T-helper 2 cell treated with Interferon-gamma antibody and Interleukin-4, amounts not matched to agents 100 ng/mL and 5 ng/mL, for 36 hours (primary cell): ENCODE data around the gene SLX4. TPM values are rescaled to one million over a fixed set of nuclear protein-coding genes. Genes with fewer than 3 reads are reported as not detected.

Experiments used
- intact Hi-C: fragments of 100-400 bp; cut with micrococcal nuclease; formaldehyde crosslinking; loops from one replicate; pipeline ENCODE4 v1.15.1; 2023
- total RNA-seq: library from RNA; stranded (reverse); gene quantifications from 2 replicates; pipeline ENCODE4 v1.2.3, GENCODE V29; 2022

Gene SLX4
- total RNA-seq, 1 donor from 2014 or later, result 13.9 TPM

DNA sequence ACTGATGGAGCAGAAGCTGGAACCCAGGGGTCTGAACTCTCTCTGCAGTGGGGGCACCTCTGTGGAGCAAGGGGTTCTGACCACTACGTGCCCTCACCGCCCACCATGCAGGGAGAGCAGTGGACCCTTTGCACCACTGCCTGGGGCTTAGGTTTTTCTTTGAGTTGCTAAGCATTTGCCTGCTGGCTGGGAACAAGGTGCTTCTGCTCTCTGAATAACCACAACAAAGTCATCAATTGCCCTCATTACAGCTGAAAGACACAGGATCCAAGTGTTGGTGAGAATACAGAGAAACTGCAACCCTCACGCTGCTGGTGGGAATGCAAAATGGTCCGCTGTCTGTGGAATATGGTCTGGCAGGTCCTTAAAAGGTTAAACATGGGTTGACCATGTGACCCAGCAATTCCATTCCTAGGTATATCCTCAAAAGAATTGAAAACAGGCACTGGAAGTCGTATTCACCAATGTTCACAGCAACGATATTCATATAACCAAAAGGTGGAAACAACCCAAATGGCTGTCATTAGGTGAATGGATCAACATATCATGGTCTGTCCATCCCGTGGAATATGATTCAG, 57.0 kb downstream of the SLX4 start:
- intact Hi-C loops, result no loop called here

DNA sequence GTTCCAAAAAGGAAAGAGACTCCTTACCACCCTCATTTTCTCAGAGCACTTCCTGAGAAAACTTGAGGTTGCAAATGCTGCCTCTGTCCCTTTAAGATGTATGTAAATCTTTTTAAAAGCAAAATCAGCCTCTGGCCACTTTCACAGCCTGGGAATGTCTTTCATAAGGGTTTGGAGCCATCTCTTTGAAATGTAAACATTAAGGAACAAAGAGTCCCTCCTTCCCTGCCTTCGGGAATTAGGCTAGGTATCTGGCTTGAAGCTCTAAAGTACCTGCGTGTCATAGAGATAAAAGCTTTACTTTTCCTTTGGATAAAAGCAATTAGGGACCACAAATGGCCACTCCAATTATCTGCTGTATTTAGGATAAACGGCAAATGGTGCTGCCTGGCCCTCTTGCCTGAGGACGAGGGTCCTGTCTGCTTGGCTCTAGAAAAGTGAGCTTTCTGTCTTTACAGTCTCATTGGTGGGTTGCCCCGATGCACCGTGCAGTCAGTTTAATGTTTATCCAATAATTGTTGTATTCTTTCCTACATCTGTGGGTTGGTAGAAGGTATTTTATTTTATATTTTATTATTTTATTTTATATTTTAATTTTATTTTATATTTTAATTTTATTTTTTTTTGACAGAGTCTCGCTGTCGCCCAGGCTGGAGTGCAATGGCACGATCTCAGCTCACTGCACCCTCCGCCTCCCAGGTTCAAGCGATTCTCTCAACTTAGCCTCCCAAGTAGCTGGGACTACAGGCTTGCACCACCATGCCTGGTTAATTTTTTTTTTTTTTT, 58.1 kb downstream of the SLX4 start:
- intact Hi-C loops, result no loop called here

DNA sequence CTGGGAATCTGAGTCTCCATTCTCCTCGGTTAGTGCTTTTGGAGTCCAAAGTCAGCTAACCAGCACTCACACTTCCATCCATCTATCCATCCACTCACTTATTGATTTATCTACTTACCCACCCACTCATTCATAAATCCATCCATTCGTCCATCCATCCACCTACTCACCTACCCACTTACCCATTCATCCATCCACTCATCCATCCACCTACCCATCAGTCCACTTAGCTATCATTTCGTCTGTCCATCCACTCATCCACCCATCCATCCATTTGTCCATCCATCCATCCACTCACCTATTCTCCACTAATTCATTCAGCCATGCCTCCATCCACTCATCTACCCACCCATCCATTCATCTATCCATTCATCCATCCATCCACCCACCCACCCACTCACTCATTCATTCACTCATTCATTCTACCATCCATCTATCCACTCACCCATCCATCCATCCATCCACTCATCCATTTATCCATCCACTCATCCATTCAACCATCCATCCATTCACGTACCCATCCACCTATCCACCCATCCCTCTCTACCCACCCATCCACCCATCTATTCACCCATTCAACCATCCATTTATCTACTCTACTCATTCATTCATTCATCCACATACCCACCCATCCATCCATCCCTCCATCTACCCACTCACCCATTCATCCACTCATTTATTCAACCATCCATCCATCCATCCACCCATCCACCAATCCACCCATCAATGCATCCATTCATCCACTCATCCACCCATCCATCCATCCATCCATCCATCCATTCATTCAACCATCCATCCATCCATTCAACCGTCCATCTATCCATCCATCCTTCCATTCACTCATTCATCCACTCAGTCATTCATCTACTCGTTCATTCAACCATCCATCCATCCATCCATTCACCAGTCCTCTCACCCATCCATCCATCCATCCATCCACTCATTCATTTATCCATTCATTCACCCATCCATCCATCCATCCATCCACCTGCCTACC, 60.3 kb downstream of the SLX4 start:
- intact Hi-C loops, result no loop called here

DNA sequence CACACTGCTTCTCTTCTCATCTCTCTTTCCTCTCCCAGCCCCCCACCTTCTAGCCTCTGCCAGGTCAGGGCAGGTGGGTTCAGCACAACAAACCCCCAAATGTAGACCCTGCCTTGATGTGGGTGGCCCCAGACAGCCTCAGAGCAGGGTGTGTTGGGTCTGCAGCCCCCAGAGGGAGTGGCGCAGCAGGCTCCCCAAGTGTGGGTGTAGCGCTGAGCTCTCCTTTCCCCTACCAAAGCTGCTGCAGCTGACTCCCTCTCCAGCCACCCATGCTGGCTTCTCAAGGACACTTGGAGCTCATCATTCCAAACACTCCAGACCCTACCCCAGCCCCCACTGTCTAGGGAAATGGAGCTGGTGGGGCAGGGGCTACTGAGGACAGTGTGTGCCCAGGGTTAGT, 61.5 kb downstream of the SLX4 start:
- intact Hi-C loops, result no loop called here

DNA sequence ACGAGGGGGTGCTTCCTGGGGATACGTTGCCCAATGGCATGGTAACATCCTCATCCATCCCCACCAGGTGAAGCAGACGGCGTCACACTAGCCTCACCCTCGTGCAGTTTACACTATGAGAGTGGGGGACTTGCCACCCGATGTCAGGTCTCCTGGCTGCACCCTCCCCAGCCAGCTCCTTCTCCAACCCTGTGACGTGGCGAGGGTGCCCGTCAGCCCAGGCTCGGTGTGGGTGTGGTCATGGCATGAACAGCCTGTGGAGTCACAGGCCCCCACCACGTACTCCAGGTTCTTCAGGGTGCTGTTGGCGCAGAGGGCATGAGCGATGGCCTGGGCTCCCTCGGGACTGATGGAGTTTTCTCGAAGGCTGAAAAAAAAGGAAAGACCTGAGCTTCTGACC, 62.5 kb downstream of the SLX4 start:
- intact Hi-C loops, result no loop called here

DNA sequence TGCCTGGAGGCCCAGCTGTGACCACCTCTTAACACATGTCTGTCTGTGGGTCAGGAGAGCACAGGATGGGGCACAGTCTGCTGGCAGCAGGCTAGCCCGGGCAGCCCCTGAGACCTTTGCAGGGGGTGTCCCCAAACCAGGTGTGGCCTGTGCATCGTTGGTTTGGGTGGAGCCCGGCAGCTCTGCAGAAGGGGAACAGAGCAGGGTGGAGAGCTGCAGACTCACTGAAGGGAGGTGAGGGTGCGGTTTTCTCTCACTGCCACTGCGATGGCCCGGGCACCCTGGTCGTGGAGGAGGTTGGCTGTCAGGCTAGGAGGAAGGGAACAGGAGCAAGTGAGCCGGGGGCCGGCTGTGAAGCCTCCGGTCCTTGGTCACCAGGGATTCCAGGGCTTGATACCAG, 63.0 kb downstream of the SLX4 start:
- intact Hi-C loops, result no loop called here

DNA sequence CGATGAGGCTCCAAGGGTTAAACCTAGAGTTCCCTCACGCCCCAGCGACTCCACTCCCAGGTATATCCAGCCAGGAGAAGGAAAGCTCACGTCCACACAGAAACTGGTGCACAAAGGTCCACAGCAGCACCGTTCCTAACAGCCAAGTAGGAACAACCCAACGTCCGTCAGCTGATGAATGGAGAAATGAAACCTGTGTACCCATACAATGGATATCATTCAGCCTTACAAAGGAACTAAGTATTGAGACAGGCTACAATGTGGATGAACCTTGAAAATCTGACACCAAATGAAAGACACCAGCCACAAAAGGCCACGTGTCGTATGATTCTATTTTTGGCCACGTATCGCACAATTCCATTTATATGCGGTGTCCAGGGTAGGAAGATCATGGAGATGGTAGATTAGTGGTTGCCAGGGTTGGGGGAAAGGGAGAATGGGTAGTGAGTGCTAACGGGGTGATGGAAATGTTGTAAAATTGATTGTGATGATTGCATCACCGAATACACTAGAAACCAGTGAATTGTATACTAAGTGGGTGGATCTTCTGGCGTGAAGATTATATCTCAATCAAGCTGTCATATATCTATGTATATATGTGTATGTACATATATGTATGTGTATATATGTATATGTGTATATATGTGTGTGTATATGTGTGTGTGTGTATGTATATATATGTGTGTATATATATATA, 64.3 kb downstream of the SLX4 start:
- intact Hi-C loops, result no loop called here

DNA sequence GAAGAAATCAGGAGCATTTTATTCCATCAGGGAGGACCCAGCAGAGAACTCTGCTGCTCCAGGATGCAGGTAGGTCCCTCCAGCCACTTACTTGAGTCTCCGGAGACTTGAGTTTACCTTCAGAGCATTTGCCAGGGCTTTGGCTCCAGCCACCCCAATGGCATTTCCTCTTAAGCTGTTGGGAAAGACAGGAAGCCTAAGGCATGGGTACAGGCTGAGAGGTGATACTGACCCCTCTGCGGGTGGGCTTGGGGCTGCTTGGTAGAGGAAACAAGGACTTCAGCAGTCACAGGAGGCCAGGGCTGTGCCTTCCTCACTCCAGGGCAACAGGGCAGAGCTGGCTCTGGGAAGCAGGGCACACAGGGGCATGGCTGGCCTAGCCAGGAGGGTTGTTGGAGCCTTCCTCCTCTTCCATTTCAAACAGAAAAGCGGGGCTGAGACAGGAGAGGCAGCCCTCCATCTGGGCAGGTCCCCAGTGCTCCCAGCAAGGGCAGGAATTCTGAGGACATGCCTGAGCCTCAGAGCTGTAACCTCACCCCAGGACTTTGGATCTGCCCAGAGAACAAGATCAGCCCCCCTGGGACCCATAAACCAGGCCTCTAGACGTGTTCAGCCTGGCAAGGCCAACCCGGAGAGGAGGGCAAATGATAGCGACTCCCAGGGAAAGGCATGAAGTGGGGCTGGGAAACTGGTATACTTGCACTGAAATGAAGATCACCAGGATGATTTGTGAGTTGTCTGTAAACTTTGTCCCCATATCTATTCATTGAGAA, 68.6 kb downstream of the SLX4 start:
- intact Hi-C loops, result no loop called here

DNA sequence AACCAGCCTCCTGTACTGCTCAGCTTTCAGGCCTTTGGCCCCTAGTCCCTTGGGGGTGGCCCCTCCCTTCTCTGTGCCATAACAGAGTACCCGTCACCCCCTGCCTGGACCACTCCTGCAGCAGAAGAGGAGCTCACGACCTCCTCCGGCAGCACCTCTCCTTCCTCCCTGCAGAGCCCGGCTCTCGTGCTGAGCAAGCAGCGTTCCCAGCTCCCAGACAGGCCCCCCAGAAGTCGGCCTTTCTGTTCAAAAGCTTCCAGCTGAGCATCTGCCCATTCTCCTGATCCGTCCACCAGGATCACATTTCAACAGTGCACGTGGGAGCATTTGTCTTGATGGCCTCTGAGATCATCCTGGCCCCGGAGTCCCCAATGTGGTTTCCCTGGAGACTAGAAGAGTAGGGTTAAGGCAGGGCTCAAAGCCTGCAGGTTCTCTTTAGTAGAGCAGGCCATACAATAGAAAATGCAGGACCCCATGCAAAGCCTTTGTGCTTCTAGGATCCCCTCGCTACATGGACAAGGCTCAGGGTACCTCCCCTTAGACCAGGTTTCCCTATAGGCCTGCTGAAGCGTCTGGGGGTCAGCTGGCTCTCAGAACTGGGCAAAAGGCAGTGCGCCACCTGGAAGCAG, 69.8 kb downstream of the SLX4 start:
- intact Hi-C loops, result no loop called here

DNA sequence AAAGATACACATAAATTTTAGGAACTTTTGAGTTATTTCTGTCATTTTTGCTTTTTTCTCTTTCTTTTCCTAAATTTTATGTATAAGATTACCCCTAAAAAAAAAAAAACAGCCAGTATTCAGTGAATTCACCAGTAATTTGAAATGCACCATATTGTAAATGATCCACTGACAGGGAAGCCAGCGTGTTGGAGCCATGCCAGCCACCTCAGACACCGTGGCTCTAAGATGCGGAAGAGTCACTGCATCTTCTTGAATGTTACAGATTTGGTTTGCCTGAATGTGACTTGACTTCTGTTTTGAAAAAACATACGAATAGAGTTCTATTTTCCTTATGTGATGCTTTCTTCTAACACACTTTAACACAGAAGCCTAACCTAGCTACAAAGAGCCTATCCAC, 73.2 kb downstream of the SLX4 start:
- intact Hi-C loops, result loop anchor here (5.0 kb wide), 1 partner anchor 654 kb away; no protein-coding TSS in a partner anchor

GRCh38 chr16:3536851-3537250, 74.6 kb downstream of the SLX4 start:
- intact Hi-C loops, result loop anchor here (5.0 kb wide), 1 partner anchor 655 kb away; no protein-coding TSS in a partner anchor

- intact Hi-C loops, result loop anchor here (5.0 kb wide), 1 partner anchor 656 kb away; no protein-coding TSS in a partner anchor
These were observed 75.1 kb downstream of the SLX4 start for GRCh38 chr16:3536271-3536731.

GRCh38 chr16:3534126-3534525, 77.3 kb downstream of the SLX4 start:
- intact Hi-C loops, result no loop called here

DNA sequence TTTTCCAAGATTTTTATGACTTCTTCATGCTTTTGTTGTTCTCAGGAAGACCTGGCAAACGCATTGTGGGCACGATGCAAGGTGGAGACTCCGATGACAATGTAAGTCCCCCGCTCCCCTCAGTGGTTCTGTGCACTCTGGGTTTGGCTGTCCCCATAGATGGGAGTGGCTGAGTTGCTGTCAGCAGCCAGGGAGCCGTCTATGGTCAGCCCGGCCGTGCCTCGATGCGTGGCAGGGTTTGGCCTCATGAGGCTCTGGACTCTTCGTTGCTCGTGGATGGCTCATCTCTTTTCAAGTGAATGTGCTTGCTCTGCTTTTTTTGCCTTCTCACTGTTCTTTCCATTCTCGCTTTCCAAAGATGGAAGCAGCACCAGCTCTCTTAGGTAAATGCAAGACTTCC, 78.7 kb downstream of the SLX4 start:
- intact Hi-C loops, result no loop called here

Other genes with a start within 250 kb of the SLX4 start
- gene ZSCAN32, start 210.6 kb downstream of the SLX4 start, total RNA-seq, result 19.8 and 19.9 TPM in 2 replicates
- 11.3 and 11.7 TPM in 2 replicates for gene ZNF174, start 210.4 kb downstream of the SLX4 start, total RNA-seq
- gene ZNF597, start 168.1 kb downstream of the SLX4 start, total RNA-seq, result 2.2 and 2.4 TPM in 2 replicates
- gene NAA60, start 167.9 kb downstream of the SLX4 start, total RNA-seq, result 43.8 and 54.0 TPM in 2 replicates
- not detected in 2 replicates for gene C16orf90, start 116.1 kb downstream of the SLX4 start, total RNA-seq
- 25.0 and 26.2 TPM in 2 replicates for gene CLUAP1, start 110.6 kb downstream of the SLX4 start, total RNA-seq
- gene NLRC3, start 34.2 kb downstream of the SLX4 start, total RNA-seq, result 89.9 and 95.4 TPM in 2 replicates
- 34.4 and 35.1 TPM in 2 replicates for gene DNASE1, start 43.1 kb upstream of the SLX4 start, total RNA-seq
- 132 and 134 TPM in 2 replicates for gene TRAP1, start 105.9 kb upstream of the SLX4 start, total RNA-seq